A549 treated with ZK216348 at 1 μM for 4 hours (cell line): ENCODE measurements around the gene SANBR. TPM values are rescaled to one million over a fixed set of nuclear protein-coding genes. Genes with fewer than 3 reads are reported as not detected.

ENCODE experiments used
- total RNA-seq: library from RNA; stranded (reverse); fragments of 200-300 nt; extraction: Qiagen RNA extraction; gene quantifications from 5 replicates; pipeline ENCODE4 v1.2.3, GENCODE V29; 2022; ENCODE audit warnings: low read depth

Gene SANBR
- total RNA-seq: 7.9 to 15.4 TPM (median 12.9 TPM) in 5 replicates

DNA sequence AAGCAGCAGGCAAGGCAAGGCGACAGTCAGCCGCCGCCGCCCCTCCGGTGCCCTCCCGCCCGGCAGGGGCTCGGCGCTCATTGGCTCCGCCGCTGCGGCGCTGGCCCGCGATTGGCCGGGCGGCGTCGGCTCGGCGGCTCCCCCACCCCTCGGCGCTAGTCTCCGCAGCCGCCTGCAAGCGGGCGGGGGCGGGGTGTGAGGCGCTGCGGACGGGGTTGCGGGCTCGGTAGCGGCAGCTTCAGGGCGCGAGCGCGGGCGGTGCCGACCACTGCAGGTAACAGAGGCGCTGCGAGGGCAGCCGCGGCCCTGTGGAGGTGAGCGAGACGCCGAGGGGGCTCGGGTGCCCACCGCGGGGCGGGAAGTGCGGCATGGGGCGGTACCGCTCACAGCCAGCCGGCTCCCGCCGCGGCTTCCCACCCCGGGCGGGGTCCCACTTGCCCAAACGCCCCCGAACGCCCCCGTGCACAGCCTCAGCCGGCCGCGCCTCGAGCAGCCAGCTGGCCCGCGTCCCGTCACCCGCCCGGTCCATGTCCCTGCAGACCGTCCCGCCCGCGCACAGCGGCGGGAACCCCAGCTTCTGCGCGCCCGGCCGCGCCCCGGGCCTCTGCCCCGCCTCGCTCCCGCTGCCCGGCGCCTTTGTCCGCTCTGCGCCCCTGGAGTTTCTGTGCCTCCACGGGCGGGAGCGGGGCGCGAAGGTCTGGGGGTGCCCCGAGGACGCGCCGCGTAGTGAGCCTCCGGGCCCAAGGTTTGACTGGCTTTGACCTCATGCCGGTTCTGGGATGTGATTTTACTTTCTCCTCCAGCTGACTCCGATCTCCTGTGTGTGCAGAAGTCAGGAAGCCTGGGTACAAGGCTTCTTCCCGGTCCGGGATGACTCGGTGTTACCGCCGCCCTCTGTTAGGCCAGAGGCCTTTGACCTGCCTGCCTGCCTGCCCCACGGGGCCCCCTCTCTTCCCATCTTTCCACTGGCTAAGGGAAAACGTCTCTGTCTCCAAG lies at the start of gene SANBR:
SANBR (plus strand) TSS at position 158 of the 996 bp plus-strand sequence. CDS start 4,480 bp downstream, outside the sequence.

DNA sequence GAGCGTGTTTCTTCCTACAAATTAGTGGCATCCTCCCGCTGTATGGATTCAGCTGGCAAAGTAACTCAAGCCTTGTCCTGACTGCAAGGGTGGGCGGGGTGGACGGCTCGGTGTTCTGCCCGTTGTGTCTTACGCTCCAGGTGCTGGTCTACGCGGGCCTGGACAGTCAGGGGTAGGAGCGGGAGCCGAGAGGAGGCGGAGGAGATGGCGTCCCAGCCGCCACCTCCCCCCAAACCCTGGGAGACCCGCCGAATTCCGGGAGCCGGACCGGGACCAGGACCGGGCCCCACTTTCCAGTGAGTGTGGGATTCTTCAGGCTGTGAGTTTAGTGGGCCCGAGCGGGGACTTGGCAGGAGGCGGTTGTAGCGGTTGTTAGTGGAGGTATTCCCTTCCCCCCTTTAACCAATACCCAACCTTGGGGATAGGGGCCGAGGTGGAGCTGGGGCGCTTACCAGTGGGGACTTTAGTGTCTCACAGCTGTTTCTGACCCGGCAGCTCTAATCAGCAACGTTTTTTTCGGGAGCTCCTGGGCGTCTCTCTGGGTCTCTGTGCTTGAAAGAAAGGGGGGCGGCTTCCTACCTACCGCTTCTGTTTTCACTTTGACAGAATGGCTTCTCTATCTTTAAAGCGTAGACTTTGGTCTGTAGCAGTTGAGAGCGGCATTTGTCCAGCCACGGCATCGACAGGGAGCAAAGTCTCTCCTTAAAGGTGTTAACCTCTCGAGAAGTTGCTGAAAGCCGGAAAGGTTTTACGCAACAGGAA lies 47.9 kb upstream of the SANBR start, which contains the start of the genes PEX13 and PUS10:
PEX13 (plus strand) TSS at position 165 of the 762 bp plus-strand sequence; CDS start at position 205, 40 bp downstream.
PUS10 (minus strand) TSS at position 700 of the 762 bp plus-strand sequence. CDS start 6,365 bp downstream, outside the sequence.

Other genes with a start within 250 kb of the SANBR start
- 1.0 to 3.6 TPM (median 2.3 TPM) in 5 replicates for gene REL, start 184.3 kb upstream of the SANBR start, total RNA-seq
- gene PEX13, start 48.2 kb upstream of the SANBR start, total RNA-seq: 13.8 to 18.2 TPM (median 14.6 TPM) in 5 replicates
- gene PUS10, start 47.6 kb upstream of the SANBR start, total RNA-seq: 2.4 to 3.6 TPM (median 2.6 TPM) in 5 replicates
- gene C2orf74, start 96.3 kb downstream of the SANBR start, total RNA-seq: 16.5 to 22.3 TPM (median 18.1 TPM) in 5 replicates